ENCODE measurements around the gene HYDIN. TPM values are rescaled to one million over a fixed set of nuclear protein-coding genes. Genes with fewer than 3 reads are reported as not detected.

HYDIN gene
- total RNA-seq, 1 donor from 2014 or later, result not detected

- DNase-seq (ENCODE audit: extremely low read depth, low read depth, low spot score), result no peak
Measured at GRCh38 chr16:70793851-70794502, 436.5 kb downstream of the HYDIN start.

- no peak for DNase-seq (ENCODE audit: extremely low read depth, low read depth, low spot score)
Measured at GRCh38 chr16:70790815-70791214, 439.7 kb downstream of the HYDIN start.

- DNase-seq (ENCODE audit: extremely low read depth, low read depth, low spot score), result no peak
Measured at GRCh38 chr16:70789595-70790447, 440.7 kb downstream of the HYDIN start.

- no peak for DNase-seq (ENCODE audit: extremely low read depth, low read depth, low spot score)
Measured at GRCh38 chr16:70788668-70789594, 441.6 kb downstream of the HYDIN start.

GRCh38 chr16:70786020-70786755 lies 444.3 kb downstream of the HYDIN start:
- DNase-seq (ENCODE audit: extremely low read depth, low read depth, low spot score), result no peak

GRCh38 chr16:70784692-70785555 lies 445.6 kb downstream of the HYDIN start:
- no peak for DNase-seq (ENCODE audit: extremely low read depth, low read depth, low spot score)

GRCh38 chr16:70782237-70782636 lies 448.3 kb downstream of the HYDIN start:
- no peak for DNase-seq (ENCODE audit: extremely low read depth, low read depth, low spot score)

- no peak for DNase-seq (ENCODE audit: extremely low read depth, low read depth, low spot score)
Measured at GRCh38 chr16:70781800-70782199, 448.7 kb downstream of the HYDIN start.

GRCh38 chr16:70780546-70780945 lies 450.0 kb downstream of the HYDIN start:
- DNase-seq (ENCODE audit: extremely low read depth, low read depth, low spot score), result no peak

GRCh38 chr16:70779361-70779760 lies 451.2 kb downstream of the HYDIN start:
- DNase-seq (ENCODE audit: extremely low read depth, low read depth, low spot score), result no peak

GRCh38 chr16:70778901-70779309 lies 451.6 kb downstream of the HYDIN start:
- DNase-seq (ENCODE audit: extremely low read depth, low read depth, low spot score), result no peak

GRCh38 chr16:70777973-70778406 lies 452.5 kb downstream of the HYDIN start:
- DNase-seq (ENCODE audit: extremely low read depth, low read depth, low spot score), result no peak

- no peak for DNase-seq (ENCODE audit: extremely low read depth, low read depth, low spot score)
Measured at GRCh38 chr16:70777496-70777895, 453.0 kb downstream of the HYDIN start.

- no peak for DNase-seq (ENCODE audit: extremely low read depth, low read depth, low spot score)
Measured at GRCh38 chr16:70775399-70775798, 455.1 kb downstream of the HYDIN start.

- DNase-seq (ENCODE audit: extremely low read depth, low read depth, low spot score), result no peak
Measured at GRCh38 chr16:70774261-70774660, 456.3 kb downstream of the HYDIN start.

- no peak for DNase-seq (ENCODE audit: extremely low read depth, low read depth, low spot score)
Measured at GRCh38 chr16:70772493-70772892, 458.0 kb downstream of the HYDIN start.

- no peak for DNase-seq (ENCODE audit: extremely low read depth, low read depth, low spot score)
Measured at GRCh38 chr16:70770626-70771552, 459.6 kb downstream of the HYDIN start.

- DNase-seq (ENCODE audit: extremely low read depth, low read depth, low spot score), result no peak
Measured at GRCh38 chr16:70770291-70770625, 460.3 kb downstream of the HYDIN start.

Measured in glomerular endothelial cell (primary cell).